WTC11 (cell line): ENCODE results near the gene PARVB.

Experiments
- E2F4 ChIP-seq: sonication (generic); formaldehyde crosslinking; IDR thresholded peaks from 2 replicates; pipeline ENCODE4 v1.8.1; 2022; ENCODE audit warnings: low read depth, mild to moderate bottlenecking, moderate library complexity, missing genetic modification reagents, borderline replicate concordance
- HMGA2 ChIP-seq: fragments of 250-450 bp; sonication (Bioruptor Pico); IDR thresholded peaks from 2 replicates; pipeline ENCODE4 v1.4.0; 2021; ENCODE audit warnings: mild to moderate bottlenecking, moderate library complexity
- ZNF138 ChIP-seq: sonication (generic); formaldehyde crosslinking; conservative IDR thresholded peaks from 2 replicates; pipeline ENCODE4 v1.8.1; 2022; ENCODE audit warnings: mild to moderate bottlenecking, moderate library complexity, missing genetic modification reagents
- ZNF263 ChIP-seq: sonication (generic); formaldehyde crosslinking; IDR thresholded peaks from 2 replicates; pipeline ENCODE4 v1.8.1; 2022; ENCODE audit warnings: low read depth, mild to moderate bottlenecking, moderate library complexity, missing genetic modification reagents
- TF ChIP-seq, protein P1 (sequence below): fragments of 200-600 bp; IDR thresholded peaks from 2 replicates; pipeline ENCODE4 v1.8.0; 2022; ENCODE audit warnings: antibody characterized with exemption

- TF ChIP-seq, protein P1, sequence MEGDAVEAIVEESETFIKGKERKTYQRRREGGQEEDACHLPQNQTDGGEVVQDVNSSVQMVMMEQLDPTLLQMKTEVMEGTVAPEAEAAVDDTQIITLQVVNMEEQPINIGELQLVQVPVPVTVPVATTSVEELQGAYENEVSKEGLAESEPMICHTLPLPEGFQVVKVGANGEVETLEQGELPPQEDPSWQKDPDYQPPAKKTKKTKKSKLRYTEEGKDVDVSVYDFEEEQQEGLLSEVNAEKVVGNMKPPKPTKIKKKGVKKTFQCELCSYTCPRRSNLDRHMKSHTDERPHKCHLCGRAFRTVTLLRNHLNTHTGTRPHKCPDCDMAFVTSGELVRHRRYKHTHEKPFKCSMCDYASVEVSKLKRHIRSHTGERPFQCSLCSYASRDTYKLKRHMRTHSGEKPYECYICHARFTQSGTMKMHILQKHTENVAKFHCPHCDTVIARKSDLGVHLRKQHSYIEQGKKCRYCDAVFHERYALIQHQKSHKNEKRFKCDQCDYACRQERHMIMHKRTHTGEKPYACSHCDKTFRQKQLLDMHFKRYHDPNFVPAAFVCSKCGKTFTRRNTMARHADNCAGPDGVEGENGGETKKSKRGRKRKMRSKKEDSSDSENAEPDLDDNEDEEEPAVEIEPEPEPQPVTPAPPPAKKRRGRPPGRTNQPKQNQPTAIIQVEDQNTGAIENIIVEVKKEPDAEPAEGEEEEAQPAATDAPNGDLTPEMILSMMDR = no peak
- TF ChIP-seq E2F4 (CRISPR knock-in tag) = no peak
- TF ChIP-seq HMGA2 (CRISPR knock-in tag) = no peak
- no peak for TF ChIP-seq ZNF263
- no peak for TF ChIP-seq ZNF138 (CRISPR knock-in tag)
These were observed 96.2 kb downstream of the PARVB start for GRCh38 chr22:44120314-44120704.
